HG03103 (cell line): ENCODE data around the gene SRGAP1.

Experiments
- ATAC-seq: cut with Tn5 transposase; IDR thresholded peaks from one replicate; pipeline ENCODE4 v1.9.1; 2021; ENCODE audit warnings: low read depth; ENCODE audit not compliant: unreplicated experiment

The SRGAP1 gene

DNA sequence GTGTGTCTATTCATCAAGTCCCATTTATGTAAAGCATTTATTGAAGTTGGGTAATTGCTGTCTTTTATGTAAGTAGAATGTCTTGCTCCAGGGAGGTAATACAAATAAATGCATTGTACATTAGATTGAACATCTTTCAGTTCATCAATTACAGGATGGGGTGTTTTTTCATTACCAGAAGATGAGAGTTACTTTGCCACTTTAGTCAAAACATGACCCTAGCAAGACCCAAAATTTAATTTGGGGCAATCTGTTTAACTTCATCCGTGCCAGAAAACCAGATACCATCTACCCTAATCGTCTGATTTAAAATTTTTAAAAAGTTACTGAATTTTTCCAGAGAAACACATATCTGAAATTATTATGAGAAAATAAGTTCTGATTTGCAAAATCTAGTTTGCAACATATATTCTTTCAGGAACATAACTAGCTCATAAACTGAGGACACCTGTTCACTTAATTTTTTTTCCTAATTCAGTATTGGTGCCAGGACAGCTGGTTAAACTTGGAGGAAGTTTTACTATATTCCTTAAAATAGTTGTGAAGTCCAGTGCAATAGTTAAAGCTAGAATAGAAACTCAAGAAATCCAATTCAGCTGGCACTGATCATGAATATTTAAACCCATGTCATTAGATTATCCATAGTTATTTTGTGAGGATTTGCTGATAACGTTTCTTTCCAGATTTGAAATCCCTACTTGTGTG is 114.5 kb downstream of the SRGAP1 start:
- ATAC-seq: no peak

DNA sequence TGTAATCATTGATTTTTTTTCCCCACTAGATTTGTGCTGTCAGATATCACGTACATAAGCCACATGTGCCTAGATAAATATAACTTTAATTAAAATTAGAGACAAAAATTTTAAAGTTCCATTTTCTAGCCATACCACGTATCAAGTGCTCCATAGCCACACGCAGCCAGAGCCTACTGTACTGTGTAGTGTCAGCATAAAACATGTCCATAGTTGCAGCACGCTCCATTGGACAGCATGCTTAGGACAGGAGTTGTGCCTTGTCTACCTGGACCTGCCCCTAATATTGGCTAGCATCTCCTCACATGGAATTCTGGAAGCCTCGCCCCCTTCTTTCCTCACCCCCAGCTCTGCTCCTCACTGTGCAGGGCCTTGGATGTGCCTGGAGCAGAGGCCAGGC is 116.5 kb downstream of the SRGAP1 start:
- ATAC-seq: no peak

DNA sequence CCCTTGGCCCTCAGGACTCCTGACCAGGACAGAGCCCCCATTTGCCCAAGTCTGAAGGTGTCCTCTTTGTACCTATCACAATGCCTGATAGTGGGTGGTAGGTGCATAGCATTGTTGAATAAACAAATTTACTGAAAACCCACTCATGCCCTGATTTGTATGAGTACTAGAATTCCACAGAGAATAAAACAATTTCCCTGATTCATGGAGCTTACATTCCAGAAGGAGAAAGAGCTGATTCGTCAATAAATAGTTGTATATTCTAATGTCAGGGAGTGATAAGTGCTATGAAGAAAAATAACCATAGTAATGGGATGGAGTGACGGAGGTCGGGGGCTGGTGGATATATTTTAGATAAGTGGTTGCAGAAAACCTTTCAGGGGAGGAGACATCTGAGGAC is 117.0 kb downstream of the SRGAP1 start:
- no peak for ATAC-seq

DNA sequence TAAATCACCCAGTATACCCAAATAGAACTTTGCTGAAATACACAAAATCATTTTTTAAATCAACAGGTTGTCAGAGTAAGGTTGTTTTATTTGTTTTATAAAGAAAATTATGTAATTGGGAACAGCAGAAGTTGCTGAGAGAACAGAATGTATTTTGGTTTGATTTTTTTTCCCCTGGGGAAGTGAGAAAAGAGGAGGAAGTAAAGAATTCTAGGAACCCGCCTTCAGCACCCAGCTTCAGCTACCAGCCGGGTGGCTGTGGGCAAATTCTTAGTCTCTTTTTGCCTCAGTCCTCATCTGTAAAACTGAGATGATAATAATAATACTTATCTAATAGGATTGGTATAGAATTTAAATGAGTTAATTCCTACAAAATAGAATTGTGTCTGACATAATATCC is 119.4 kb downstream of the SRGAP1 start:
- ATAC-seq: no peak

DNA sequence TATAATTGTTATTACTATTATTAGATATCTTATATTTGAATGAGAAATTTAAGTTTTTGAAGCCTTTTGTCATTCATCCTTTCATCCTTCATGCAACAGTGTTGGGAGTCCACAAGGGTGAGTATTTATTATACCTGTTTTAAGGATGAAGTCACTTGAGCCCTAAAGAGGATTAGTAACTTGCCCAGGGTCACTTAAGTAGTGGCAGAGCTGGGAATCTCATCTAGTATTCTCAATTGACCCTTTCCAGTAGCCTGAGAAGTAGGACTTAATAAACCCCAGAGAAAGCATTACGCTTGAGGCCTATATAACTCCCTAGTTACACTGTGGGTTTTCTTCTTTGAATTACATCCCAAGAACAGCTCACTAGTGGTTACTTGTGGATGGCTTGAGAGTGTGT is 119.8 kb downstream of the SRGAP1 start:
- ATAC-seq: no peak

DNA sequence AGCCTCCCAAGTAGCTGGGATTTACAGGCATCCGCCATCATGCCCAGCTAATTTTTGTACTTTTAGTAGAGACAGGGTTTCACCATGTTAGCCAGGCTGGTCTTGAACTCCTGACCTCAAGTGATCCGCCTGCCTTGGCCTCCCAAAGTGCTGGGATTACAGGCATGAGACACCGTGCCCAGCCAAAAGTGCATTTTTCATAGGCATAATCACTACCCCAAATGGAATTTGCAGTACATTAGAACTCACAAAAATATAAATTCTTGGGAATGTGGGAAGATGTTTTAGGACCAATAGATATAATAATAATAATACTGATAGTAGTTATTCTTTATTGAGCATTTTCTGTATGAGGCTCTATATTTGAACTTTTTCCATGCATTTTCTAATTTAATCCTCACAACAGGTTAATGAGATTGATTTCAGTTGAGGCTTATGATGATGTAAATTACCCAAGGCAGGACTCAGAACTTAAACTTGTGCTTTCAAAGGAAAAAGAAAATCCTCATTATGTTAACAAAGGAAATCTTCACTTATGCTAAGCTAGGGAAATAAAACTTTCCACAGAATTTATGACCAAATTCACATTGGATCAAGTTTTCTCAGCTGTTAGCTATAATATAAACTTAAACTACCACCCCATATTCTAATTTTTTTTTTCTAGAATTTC is 121.6 kb downstream of the SRGAP1 start:
- ATAC-seq: no peak

DNA sequence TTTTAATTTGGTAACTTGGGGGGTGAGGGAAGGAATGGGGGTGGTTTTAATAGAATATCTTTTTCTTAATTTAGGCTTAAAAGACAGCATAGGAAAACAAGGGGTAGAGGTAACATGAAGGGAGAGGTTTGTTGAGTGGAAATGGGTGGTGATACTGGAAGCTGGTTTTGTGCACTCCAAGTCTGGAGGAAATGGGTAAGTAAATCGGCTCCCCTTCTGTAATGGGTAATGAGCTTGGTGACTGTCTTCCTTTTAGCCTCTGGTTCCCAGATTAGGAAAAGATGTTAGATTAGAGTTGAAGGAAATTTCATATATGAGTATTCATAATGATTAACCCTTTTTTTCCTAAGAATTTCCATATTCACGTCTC is 122.1 kb downstream of the SRGAP1 start:
- ATAC-seq: no peak

DNA sequence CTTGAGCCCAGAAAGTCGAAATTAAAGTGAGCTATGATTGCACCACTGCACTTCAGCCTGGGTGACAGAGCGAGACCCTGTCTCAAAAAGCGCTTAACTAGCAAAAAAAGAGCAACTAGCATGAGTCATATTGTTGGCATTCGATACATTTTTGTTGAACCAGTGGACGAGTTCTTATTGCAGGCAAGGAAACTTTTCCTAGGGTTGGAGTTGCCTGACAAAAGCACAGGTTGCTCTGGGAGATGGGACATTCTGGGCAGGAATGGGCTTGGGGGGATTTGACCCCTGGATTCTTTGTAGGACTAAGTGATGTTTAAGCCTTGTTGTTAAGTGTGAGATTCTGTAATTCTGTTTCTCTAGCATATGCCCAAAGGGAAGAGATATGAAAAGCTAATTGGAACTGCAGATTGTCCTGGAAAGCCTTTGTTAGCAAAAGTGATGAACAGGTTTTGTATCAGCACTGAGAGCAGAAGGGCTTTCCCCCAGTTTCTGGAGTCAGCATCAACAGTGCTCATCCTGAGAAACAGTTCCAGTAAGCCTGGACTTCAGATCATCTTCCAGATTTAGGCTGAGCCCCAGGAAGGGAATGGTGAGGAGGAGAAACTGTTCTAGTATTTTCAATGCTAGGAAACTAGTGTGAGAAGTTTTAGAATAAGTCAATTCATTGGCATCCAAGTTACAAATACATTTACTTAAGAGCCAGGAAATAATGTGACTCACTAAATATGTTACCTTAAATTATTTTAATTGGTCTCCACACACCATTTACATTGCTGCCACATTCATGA is 123.1 kb downstream of the SRGAP1 start:
- ATAC-seq: no peak

DNA sequence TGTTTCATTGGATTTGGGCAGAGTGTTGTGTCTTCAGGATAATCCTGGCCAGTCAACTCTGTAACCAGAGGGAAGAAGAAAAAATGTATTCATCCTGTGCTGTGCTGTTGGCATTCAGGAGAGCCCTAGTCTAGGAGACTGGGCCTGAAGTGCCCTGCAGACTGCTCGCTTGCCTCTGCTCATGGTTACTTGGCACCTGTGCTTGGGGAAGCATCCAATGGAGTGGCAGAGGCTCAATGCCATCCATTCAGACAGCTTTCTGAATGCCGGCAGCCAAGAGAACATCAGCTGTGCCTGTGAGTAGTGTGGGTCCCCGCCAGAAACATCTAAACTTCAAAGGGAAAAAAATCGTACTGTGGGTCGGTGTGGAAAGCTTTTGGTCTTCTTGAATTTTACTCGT is 124.2 kb downstream of the SRGAP1 start:
- ATAC-seq: no peak

DNA sequence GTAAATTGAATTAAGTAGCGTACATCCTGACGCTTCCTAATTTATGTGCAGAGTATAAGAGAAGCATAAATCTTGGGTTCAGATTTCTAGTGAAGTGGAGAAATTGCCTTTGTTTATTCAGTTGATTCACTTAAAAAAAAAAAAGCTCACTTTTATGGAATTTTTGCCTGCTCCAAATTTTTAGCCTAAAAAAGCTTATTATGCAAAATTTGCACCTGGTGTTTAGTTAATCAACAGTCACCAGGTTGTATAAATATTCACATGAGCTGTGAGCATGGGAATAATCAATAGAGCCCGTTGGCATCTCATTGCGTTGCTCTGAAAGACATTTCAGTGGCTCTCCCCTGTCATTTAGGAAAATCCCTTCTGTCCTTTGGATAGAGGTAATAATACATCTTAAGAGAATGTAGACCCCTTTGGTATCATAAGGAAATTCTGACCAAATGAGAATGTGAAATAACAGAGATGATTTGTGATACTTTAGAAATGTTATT is 132.4 kb downstream of the SRGAP1 start:
- ATAC-seq: no peak

DNA sequence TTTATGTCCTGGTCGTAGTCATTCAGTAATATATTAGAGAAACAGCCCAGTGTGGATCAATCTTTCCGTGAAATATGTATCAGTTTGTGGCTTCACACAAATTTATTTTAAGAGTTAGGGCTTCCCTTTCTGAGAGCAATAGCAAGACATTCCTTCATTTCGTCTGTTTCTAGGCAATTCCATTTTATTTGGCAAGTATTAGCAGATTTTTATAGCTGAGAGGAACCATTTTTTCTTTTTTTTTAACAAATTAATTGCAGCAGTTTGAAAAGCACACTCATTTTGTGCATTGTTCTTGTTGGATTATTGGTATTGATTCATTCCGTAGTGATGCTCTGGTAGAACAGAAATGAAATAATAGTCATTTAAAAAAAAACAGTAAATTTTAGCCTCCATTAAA is 132.9 kb downstream of the SRGAP1 start:
- ATAC-seq: no peak

DNA sequence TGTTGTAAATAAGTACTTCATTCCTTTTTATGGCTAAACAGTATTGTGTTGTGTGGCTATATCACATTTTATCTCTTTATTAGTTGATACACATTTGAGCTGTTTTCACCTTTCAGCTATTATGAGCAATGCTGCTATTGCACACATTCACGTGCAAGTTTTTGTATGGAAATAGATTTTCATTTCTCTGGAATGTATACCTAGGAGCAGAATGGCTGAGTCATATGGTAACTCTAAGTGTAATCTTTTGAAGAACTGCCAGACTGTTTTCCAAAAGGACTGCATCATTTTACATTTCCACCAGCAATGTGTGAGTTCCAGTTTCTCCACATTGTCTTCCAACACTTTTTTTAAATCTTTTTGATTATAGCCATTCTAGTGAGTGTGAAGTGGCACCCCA is 134.0 kb downstream of the SRGAP1 start:
- ATAC-seq: no peak

DNA sequence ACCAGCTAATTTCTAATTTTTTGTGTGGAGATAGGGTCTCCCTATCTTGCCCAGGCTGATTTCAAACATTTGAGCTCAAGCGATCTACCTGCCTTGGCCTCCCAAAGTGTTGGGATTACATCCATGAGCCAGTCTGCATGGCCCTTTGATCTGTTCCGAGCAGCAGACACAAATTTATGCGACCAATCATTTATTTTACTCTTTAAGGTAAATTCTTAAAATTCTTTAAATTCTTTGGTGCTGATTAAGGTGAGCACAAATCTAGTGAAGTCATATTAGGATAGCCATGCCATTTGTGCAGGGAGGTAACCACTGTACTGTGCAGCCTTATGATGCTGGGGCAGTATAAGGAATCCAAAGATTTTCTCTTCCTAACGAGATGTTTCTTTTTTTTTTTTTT is 135.7 kb downstream of the SRGAP1 start:
- ATAC-seq: no peak

DNA sequence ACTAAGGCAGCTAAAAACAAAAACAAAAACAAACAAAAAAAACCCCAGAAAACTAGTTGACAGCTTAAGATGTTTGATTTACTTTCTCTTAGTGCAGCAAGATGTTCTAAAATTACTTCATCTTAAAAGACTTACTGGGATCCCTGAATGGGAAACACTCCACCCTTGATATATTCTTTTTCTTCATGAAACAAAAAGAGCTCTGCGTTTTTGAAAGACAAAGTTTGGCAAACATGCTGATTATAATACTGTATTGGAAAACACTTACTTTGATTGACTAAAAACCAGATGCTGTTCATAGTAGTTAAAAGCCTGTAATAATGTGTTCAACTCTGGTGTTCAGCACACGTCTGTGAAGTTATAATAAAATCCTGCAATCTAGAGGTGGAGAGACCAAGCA is 136.8 kb downstream of the SRGAP1 start:
- no peak for ATAC-seq

DNA sequence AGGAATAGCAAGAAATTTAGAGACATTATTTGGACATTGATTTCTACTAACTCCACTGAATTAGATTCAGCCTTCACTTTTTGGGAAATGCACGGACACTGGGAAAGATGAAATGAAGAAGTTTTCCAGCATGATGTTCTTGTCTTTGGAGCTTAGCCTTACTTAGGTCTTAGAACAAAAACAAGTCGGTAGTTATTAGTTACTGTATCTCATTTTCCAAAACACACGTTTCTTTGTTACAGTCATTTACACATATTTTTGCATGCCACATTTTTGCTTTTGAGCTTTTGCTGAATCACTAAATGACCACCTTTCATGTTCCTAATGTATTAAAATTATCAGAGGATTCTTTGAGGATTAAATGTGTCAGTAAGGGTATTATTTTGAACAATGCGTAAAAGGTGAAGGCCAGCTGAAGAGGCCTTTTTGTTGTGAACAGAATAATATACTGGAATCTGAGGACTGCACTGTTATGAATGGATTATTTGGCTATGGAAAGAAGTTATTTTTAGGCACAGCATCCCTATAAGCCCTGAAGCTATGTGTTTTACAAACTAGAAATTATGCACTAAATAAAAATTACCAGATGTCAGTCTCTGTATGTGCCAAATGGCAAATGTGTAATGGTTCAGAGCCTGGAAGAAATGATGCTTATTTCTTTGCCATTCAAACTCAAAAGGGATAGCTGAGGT is 138.2 kb downstream of the SRGAP1 start:
- no peak for ATAC-seq

DNA sequence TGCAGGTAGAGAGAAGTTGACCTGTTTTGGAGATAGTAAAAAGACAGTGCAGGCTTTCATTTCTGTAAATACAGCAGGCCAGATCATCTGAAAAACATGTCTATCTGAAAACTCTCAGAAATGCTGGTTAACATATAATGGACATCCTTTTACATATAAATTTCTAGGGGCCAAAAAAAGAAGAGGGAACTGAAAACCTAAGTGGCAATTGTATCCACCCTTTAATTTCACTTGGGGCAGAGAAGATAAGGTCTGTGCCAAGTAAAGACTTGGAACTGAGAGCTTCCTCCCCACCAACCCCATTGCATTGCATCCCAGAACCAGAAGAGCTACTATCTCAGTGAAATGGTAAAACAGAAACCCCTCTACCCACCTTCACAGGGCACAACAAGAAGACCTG is 141.0 kb downstream of the SRGAP1 start:
- no peak for ATAC-seq

DNA sequence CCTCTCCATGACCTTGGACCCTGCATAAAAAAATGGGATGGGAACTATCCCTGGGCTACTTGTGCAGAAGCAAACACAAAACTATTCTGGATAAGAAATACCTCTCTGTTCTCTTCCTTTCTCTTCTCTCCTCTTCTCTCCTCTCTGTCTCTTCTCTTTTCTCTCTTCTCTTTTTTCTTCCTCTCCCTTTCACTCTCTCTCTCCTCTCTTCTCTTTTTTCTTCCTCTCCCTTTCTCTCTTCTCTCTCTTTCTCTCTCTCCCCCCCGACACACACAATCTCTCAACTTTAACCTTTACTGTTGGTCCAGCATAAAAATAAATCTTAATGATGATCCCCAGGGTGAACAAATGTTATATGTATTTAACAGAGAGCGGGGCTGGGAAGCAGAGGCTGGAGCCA is 141.4 kb downstream of the SRGAP1 start:
- ATAC-seq: no peak

DNA sequence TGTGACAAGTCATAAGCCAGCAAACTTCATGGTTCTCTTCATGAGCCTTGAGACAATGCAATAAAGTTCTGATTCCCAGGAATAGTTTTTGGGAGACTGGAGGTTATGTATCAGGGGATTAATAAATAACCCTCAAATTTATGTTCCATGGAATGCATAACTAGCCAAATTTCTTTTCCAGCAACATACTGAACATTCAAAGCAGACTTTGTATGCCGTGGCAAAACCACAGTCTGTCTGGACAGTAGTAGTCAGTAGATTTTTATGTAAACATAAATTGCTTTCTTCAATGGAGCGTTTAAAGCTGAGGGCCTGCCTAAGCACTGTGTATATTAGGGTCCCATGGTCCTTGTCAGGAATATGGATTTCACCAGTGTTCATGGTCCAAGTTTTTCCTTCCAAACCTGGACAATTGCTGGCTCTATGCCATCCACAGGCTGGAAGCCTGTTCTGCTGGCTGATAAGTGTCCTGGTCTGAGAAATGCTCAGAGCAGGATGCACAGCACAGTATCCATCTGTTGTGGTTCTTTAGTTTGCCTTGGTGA is 144.9 kb downstream of the SRGAP1 start:
- no peak for ATAC-seq

DNA sequence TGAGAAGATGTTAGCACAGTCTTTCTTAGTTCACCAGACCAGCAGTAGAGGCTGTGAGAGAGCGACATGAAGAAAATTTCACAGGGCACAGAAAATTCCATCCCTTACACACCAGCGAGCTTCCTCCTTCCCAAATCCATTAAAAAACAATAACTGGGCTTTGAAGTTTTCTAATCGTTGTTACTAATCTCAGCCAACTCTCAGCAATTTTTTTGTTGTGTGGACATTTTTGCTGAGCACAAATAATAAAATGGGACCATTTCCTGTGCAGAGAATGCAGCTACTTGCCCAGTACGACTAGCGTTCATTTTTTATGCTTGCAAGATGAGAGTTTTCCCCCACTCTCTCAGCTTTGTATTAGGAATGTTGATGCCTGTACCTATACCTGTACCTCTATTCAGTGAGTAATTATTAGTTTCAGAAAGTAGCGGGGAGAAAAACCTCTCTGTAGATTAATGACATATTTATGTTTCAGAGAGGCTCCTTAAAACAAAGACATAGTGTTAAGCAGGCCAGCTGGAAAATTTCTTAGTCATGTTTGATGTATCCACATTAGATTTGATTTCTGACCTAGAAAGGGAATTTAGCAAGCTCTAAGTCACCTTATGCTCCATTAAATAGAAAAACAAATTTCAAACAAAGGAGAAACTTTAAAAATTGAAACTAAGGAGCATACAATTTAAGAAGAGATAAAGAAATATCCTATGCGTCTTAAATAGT is 146.5 kb downstream of the SRGAP1 start:
- no peak for ATAC-seq

DNA sequence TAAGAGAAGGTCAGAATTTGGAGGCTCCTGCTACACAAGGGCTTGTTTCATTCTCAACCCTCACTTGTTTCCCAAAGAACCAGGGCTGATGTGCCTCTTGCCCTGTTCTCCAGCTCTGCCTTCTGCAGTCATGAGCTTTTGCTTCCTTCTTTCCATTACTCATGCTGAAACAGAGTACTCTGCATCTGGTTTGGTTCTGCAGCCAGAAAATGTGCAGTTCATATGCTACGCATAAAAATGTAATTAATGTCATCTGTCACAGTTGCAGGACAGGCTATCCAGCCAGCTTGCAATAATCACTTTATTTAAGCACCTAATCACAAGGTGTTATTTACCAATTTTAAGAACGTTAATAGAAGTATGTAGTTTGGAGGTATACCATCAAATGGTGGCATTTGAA is 150.2 kb downstream of the SRGAP1 start:
- ATAC-seq: no peak
